Astrocyte (in vitro differentiated cells and primary cell): ENCODE data around the gene PGM2L1. TPM values are rescaled to one million over a fixed set of nuclear protein-coding genes. Genes with fewer than 3 reads are reported as not detected.

Experiments
- DNase-seq: peaks from one replicate; pipeline ENCODE4 v3.0.0-alpha.2; 2010; ENCODE audit warnings: low read depth
- FAIRE-seq: peaks from 2 replicates; lab custom pipeline; 2011; peaks lifted over from hg19 to GRCh38; lab: Jason Lieb, UNC
- H2AFZ ChIP-seq: 2 replicates; pipeline ENCODE4 v1.6.0; 2012; ENCODE audit warnings: low read depth, low read length, inconsistent platforms
- H3K27ac ChIP-seq: 2 replicates; pipeline ENCODE4 v1.5.1; 2011; ENCODE audit warnings: low read depth, low read length, inconsistent platforms
- H3K27me3 ChIP-seq: 2 replicates; pipeline ENCODE4 v1.6.0; 2011; ENCODE audit warnings: low read length, inconsistent platforms; ENCODE audit not compliant: insufficient read depth
- H3K36me3 ChIP-seq: 2 replicates; pipeline ENCODE4 v1.5.1; 2011; ENCODE audit warnings: low read length, inconsistent platforms; ENCODE audit not compliant: insufficient read depth
- H3K4me1 ChIP-seq: 2 replicates; pipeline ENCODE4 v1.5.1; 2011; ENCODE audit warnings: low read length, inconsistent platforms; ENCODE audit not compliant: insufficient read depth
- H3K4me2 ChIP-seq: 2 replicates; pipeline ENCODE4 v1.6.0; 2012; ENCODE audit warnings: low read length, inconsistent platforms
- H3K4me3 ChIP-seq: 2 replicates; pipeline ENCODE4 v1.5.1; 2011; ENCODE audit warnings: low read depth, mild to moderate bottlenecking, low read length, inconsistent platforms; ENCODE audit not compliant: insufficient read depth
- H3K79me2 ChIP-seq: 2 replicates; pipeline ENCODE4 v1.6.0; 2012; ENCODE audit warnings: mild to moderate bottlenecking, low read length, inconsistent platforms; ENCODE audit not compliant: insufficient read depth
- H3K9ac ChIP-seq: 2 replicates; pipeline ENCODE4 v1.6.0; 2012; ENCODE audit warnings: mild to moderate bottlenecking, low read length, inconsistent platforms
- H3K9me3 ChIP-seq: 2 replicates; pipeline ENCODE4 v1.5.1; 2012; ENCODE audit warnings: low read depth, mild to moderate bottlenecking, low read length, inconsistent platforms; ENCODE audit not compliant: insufficient read depth
- H4K20me1 ChIP-seq: 2 replicates; pipeline ENCODE4 v1.6.0; 2012; ENCODE audit warnings: low read length, inconsistent platforms; ENCODE audit not compliant: insufficient read depth
- H3K27ac Mint-ChIP-seq: one replicate; pipeline ENCODE4 v1.8.0; 2021; ENCODE audit warnings: mild to moderate bottlenecking, mixed read lengths; ENCODE audit not compliant: unreplicated experiment
- H3K27me3 Mint-ChIP-seq: one replicate; pipeline ENCODE4 v1.8.0; 2021; ENCODE audit warnings: low read depth, mixed read lengths; ENCODE audit not compliant: unreplicated experiment
- H3K36me3 Mint-ChIP-seq: one replicate; pipeline ENCODE4 v1.8.0; 2021; ENCODE audit warnings: low read depth, mixed read lengths; ENCODE audit not compliant: unreplicated experiment
- H3K4me1 Mint-ChIP-seq: one replicate; pipeline ENCODE4 v1.8.0; 2021; ENCODE audit warnings: low read depth, mixed read lengths; ENCODE audit not compliant: unreplicated experiment
- H3K4me3 Mint-ChIP-seq: one replicate; pipeline ENCODE4 v1.8.0; 2021; ENCODE audit warnings: mild to moderate bottlenecking, moderate library complexity, mixed read lengths; ENCODE audit not compliant: unreplicated experiment
- H3K9me3 Mint-ChIP-seq: one replicate; pipeline ENCODE4 v1.8.0; 2021; ENCODE audit warnings: mild to moderate bottlenecking, mixed read lengths; ENCODE audit not compliant: unreplicated experiment
- CTCF ChIP-seq: IDR thresholded peaks from 2 replicates; pipeline ENCODE4 v1.5.1; 2011; ENCODE audit warnings: low read depth, mild to moderate bottlenecking, inconsistent platforms, low read length, moderate library complexity; ENCODE audit not compliant: insufficient read depth
- EZH2 ChIP-seq: IDR thresholded peaks from 2 replicates; pipeline ENCODE4 v1.6.1; 2012; ENCODE audit warnings: mild to moderate bottlenecking, low read length, inconsistent platforms; ENCODE audit not compliant: insufficient read depth
- total RNA-seq: library from RNA; stranded (reverse); gene quantifications from 2 replicates; pipeline ENCODE4 v1.2.1, GENCODE V29; 2021

PGM2L1 gene
- total RNA-seq, 1 donor from 2014 or later, result 43.6 TPM

DNA sequence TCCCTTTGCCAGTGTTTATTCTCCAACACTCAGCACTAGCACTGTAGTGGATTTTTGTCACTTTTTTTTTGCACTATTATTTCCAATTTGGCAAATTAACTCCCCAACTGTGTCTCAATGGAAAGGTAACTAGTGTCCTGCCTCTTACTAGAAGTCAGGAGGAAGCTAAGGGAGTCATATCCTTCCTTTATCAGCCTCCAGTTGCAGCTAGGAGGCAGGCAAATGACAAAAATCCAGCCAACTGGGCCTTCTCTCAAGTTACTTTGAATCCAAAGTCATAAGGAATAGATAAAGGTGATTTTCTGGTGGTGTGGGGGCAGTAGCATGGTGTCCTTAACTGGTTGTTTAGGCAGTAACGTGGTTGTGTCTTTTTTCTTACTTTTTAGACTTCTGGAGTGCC is 71.2 kb downstream of the PGM2L1 start:
- no peak overlapping the region for H3K27ac Mint-ChIP-seq
- Histone ChIP-seq H3K9me3 (no peaks in the 10 kb centered on the region), H4K20me1 (no peaks in the 10 kb centered on the region), H3K79me2 (no peaks in the 10 kb centered on the region), H3K4me1 (peaks cover 31% of the 10 kb centered on the region), H3K27me3 (no peaks in the 10 kb centered on the region), H3K9ac (no peak overlapping the region), H3K36me3 (no peaks in the 10 kb centered on the region), H3K27ac (no peak overlapping the region), H2AFZ (no peak overlapping the region), H3K4me3 (no peak overlapping the region), H3K4me2 (no peak overlapping the region)
- no peak overlapping the region for H3K4me3 Mint-ChIP-seq
- no peaks in the 10 kb centered on the region for H3K27me3 Mint-ChIP-seq
- DNase-seq (no peak), FAIRE-seq (no peak)
- H3K4me1 Mint-ChIP-seq, result peaks cover 10% of the 10 kb centered on the region
- TF ChIP-seq CTCF (no peak), EZH2 (no peak)
- peaks cover 2% of the 10 kb centered on the region for H3K9me3 Mint-ChIP-seq
- H3K36me3 Mint-ChIP-seq, result peaks cover 6% of the 10 kb centered on the region

- peaks cover 2% of the 10 kb centered on the region for H3K9me3 Mint-ChIP-seq
- Histone ChIP-seq H3K27me3 (no peaks in the 10 kb centered on the region), H3K4me1 (peaks cover 34% of the 10 kb centered on the region), H3K9ac (no peak overlapping the region), H3K4me3 (no peak overlapping the region), H3K27ac (no peak overlapping the region), H3K36me3 (no peaks in the 10 kb centered on the region), H2AFZ (no peak overlapping the region), H3K4me2 (no peak overlapping the region), H3K79me2 (no peaks in the 10 kb centered on the region), H4K20me1 (no peaks in the 10 kb centered on the region), H3K9me3 (no peaks in the 10 kb centered on the region)
- H3K4me3 Mint-ChIP-seq, result no peak overlapping the region
- DNase-seq, result no peak
- no peaks in the 10 kb centered on the region for H3K27me3 Mint-ChIP-seq
- H3K36me3 Mint-ChIP-seq, result peaks cover 6% of the 10 kb centered on the region
- FAIRE-seq, result no peak
- H3K27ac Mint-ChIP-seq, result no peak overlapping the region
- peaks cover 10% of the 10 kb centered on the region for H3K4me1 Mint-ChIP-seq
- no peak for TF ChIP-seq EZH2
These were observed 71.6 kb downstream of the PGM2L1 start for GRCh38 chr11:74326665-74327064.

- H2AFZ ChIP-seq, result peak overlapping the region; percentile 36
- no peak overlapping the region for H3K27ac Mint-ChIP-seq
- H3K4me2 ChIP-seq, result peak overlapping the region; percentile 33
- peaks cover 6% of the 10 kb centered on the region for H3K36me3 Mint-ChIP-seq
- no peaks in the 10 kb centered on the region for H3K9me3 ChIP-seq
- no peak overlapping the region for H3K4me3 Mint-ChIP-seq
- no peaks in the 10 kb centered on the region for H3K79me2 ChIP-seq
- no peaks in the 10 kb centered on the region for H3K27me3 Mint-ChIP-seq
- DNase-seq (peak; percentile 91), FAIRE-seq (peak; percentile 47)
- peak overlapping the region; percentile 31 for H3K27ac ChIP-seq
- peaks cover 34% of the 10 kb centered on the region for H3K4me1 ChIP-seq
- H3K9me3 Mint-ChIP-seq, result peaks cover 2% of the 10 kb centered on the region
- H3K36me3 ChIP-seq, result no peaks in the 10 kb centered on the region
- H3K4me3 ChIP-seq, result no peak overlapping the region
- peaks cover 12% of the 10 kb centered on the region for H3K4me1 Mint-ChIP-seq
- no peaks in the 10 kb centered on the region for H3K27me3 ChIP-seq
- H3K9ac ChIP-seq, result peak overlapping the region; percentile 21
- H4K20me1 ChIP-seq, result no peaks in the 10 kb centered on the region
- TF ChIP-seq CTCF (no peak), EZH2 (no peak)
These were observed 72.3 kb downstream of the PGM2L1 start for GRCh38 chr11:74325649-74326645.
